ENCODE results near the gene REM1.

Gene REM1

GRCh38 chr20:31522731-31523130 is 47.6 kb downstream of the REM1 start:
- no peak for DNase-seq (ENCODE audit: low read depth in 1 of 2, low spot score in 1 of 2)

- no peak for DNase-seq (ENCODE audit: low read depth in 1 of 2, low spot score in 1 of 2)
These were observed 48.5 kb downstream of the REM1 start for GRCh38 chr20:31523361-31524283.

- DNase-seq (ENCODE audit: low read depth in 1 of 2, low spot score in 1 of 2): no peak
These were observed 52.2 kb downstream of the REM1 start for GRCh38 chr20:31527266-31527665.
